Gastroesophageal sphincter (tissue), 4 donors: ENCODE data around the gene MARK3. TPM values are rescaled to one million over a fixed set of nuclear protein-coding genes. Genes with fewer than 3 reads are reported as not detected.

Experiments used
- ATAC-seq: fragments of 150-250 bp; one replicate; pipeline ENCODE4 v1.9.1; 2016; ENCODE audit warnings: mild to moderate bottlenecking, moderate library complexity
- H3K27ac ChIP-seq, 4 donors: fragments of 200-600 bp; sonication (generic) in 3 of 4; 1 replicate in 3 of 4; 2 replicates in 1 of 4; pipeline ENCODE4 v1.5.1; 2016 to 2019
- H3K27me3 ChIP-seq: fragments of 200-600 bp; sonication (generic); one replicate; pipeline ENCODE4 v1.5.1; 2019
- H3K36me3 ChIP-seq, 2 donors: fragments of 200-600 bp; sonication (generic); one replicate each; pipeline ENCODE4 v1.5.1; 2019; ENCODE audit warnings: control low read depth in 1 of 2
- H3K4me1 ChIP-seq, 3 donors: fragments of 200-600 bp; sonication (generic); 1 replicate in 2 of 3; 2 replicates in 1 of 3; pipeline ENCODE4 v1.5.1; 2016 to 2019; ENCODE audit warnings: control low read depth in 2 of 3
- H3K4me3 ChIP-seq, 2 donors: fragments of 200-600 bp; sonication (generic); one replicate each; pipeline ENCODE4 v1.5.1; 2019; ENCODE audit warnings: mild to moderate bottlenecking in 1 of 2, moderate library complexity in 1 of 2
- H3K9me3 ChIP-seq, 3 donors: fragments of 200-600 bp; sonication (generic); one replicate each; pipeline ENCODE4 v1.5.1; 2017 to 2019; ENCODE audit warnings: control low read depth in 2 of 3
- EP300 ChIP-seq: sonication (generic); formaldehyde crosslinking; IDR thresholded peaks from one replicate; pipeline ENCODE4 v1.6.1; 2017; ENCODE audit warnings: antibody characterized with exemption, mild to moderate bottlenecking
- POLR2A ChIP-seq, 2 donors: fragments of 450-650 bp; IDR thresholded peaks; one replicate each; pipeline ENCODE4 v1.6.1; 2017; ENCODE audit warnings: antibody characterized with exemption in 2 of 2, mild to moderate bottlenecking in 2 of 2, moderate library complexity in 1 of 2
- POLR2AphosphoS5 ChIP-seq: sonication (generic); formaldehyde crosslinking; IDR thresholded peaks from one replicate; pipeline ENCODE4 v1.6.1; 2017; ENCODE audit warnings: antibody characterized with exemption
- WGBS, 2 donors: methylation state at CpG; one replicate each; pipeline ENCODE4 v1.1.5; 2018; ENCODE audit warnings: low coverage in 1 of 2; 5-methylcytosine and 5-hydroxymethylcytosine counted together
- total RNA-seq, 4 donors: library from RNA; depleted of rRNA; stranded (reverse); fragments of >200 nt; gene quantifications; one replicate each; pipeline ENCODE4 v1.1.0, GENCODE V29; 2016
- TF ChIP-seq, protein P1 (sequence below), 4 experiments: fragments of 200-600 bp in 2 of 4; fragments of 450-650 bp in 2 of 4; sonication (generic) in 1 of 4; IDR thresholded peaks; one replicate each; pipeline ENCODE4 v1.5.1; 2017 to 2019; ENCODE audit warnings: antibody characterized with exemption in 4 of 4, mild to moderate bottlenecking in 2 of 4, moderate library complexity in 2 of 4

Gene MARK3
- 100 to 1,000 TPM in 1 of 4 donors, 10 to 100 TPM in 3; 65.1 to 127 (median 70.4) TPM for total RNA-seq

DNA sequence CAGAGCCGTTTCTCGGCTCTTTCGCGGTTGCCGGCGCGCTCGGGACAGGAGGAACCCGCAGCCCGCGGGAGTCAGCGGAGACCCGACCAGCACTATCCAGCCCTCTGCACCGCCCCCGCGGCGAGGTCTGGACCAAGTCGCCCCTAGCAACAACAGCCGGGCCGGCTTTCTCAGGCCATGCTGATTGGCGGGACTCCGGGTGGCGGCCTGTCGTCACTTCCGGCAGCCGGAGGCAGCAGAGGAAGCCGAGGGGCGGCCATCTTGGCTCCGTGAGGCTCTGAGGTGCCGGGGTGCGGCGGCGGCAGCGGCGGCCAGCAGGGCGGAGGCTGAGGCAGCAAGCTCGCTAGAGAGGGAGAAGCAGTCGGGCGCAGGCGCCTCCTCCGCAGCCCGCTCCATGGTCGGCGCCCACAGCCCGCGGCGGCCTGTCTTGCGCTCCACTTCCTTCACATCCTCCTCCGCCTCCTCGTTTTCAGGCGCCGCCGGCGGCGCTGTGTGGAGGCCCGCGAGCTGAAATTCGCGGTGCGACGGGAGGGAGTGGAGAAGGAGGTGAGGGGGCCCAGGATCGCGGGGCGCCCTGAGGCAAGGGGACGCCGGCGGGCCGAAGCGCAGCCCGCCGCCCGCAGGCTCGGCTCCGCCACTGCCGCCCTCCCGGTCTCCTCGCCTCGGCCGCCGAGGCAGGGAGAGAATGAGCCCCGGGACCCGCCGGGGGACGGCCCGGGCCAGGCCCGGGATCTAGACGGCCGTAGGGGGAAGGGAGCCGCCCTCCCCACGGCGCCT lies at the start of gene MARK3:
TSS of gene MARK3 (plus strand) at position 264 of the 777 bp plus-strand sequence. CDS start 615 bp downstream, outside the sequence.
- no peaks in the 10 kb centered on the region for H3K27me3 ChIP-seq
- WGBS, 2 donors, result 0% methylated on average over 14 of the region's 91 CpGs; no CpG with 5 or more reads in 1 of the 2 donors
- no peaks in the 10 kb centered on the region for H3K9me3 ChIP-seq
- peak within 1 kb of the TSS; percentile 92 to 100 (median 98) for H3K27ac ChIP-seq
- H3K4me1 ChIP-seq, result peaks cover 0 to 36% (median 21%) of the 10 kb centered on the region in 3 donors
- peak; percentile 99 for ATAC-seq
- no peaks in the 10 kb centered on the region for H3K36me3 ChIP-seq
- TF ChIP-seq EP300 (no peak), POLR2AphosphoS5 (peak; percentile 93), POLR2A (IDR thresholded peaks at IDR 0.05) (peak; percentile 86 to 93)
- TF ChIP-seq, protein P1, sequence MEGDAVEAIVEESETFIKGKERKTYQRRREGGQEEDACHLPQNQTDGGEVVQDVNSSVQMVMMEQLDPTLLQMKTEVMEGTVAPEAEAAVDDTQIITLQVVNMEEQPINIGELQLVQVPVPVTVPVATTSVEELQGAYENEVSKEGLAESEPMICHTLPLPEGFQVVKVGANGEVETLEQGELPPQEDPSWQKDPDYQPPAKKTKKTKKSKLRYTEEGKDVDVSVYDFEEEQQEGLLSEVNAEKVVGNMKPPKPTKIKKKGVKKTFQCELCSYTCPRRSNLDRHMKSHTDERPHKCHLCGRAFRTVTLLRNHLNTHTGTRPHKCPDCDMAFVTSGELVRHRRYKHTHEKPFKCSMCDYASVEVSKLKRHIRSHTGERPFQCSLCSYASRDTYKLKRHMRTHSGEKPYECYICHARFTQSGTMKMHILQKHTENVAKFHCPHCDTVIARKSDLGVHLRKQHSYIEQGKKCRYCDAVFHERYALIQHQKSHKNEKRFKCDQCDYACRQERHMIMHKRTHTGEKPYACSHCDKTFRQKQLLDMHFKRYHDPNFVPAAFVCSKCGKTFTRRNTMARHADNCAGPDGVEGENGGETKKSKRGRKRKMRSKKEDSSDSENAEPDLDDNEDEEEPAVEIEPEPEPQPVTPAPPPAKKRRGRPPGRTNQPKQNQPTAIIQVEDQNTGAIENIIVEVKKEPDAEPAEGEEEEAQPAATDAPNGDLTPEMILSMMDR (IDR thresholded peaks at IDR 0.05), result peak in 3 of 4 experiments; percentile 33 to 42 (median 36)
- peak within 1 kb of the TSS; percentile 80 to 91 for H3K4me3 ChIP-seq

GRCh38 chr14:103336191-103336590 lies 49.0 kb upstream of the MARK3 start:
- 91 to 92% methylated on average over 4 to 8 of the region's 14 CpGs for WGBS, 2 donors
- Histone ChIP-seq H3K4me3 (peak overlapping the region in 1 of 2 donors; percentile 78), H3K36me3 (peaks cover 31 to 58% of the 10 kb centered on the region in 2 donors), H3K27ac (peak overlapping the region in 2 of 4 donors; percentile 3 to 96), H3K4me1 (peaks cover 6 to 67% (median 16%) of the 10 kb centered on the region in 3 donors), H3K9me3 (no peaks in the 10 kb centered on the region), H3K27me3 (no peaks in the 10 kb centered on the region)
- TF ChIP-seq POLR2A (IDR thresholded peaks at IDR 0.05), result no peak
- no peak for TF ChIP-seq EP300
- ATAC-seq, result no peak

DNA sequence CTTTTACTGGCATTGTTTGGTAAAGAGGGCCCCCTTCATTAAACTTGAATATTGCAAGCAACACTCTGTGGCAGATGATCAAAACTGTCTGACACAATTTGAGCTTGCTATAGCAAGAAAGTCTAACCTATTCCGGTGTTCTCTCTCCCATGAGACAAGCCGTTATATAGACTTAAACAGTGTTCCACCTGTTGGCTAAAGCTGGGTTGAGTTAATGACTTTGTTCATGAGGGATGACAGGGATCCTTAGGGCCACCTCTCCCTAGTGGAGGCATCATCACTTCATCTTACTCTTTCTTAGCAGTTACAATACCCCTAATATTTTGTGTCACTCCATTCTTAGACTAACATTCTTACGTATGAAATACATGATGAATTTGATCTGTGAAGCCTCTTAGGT lies 47.4 kb upstream of the MARK3 start:
- no peak for ATAC-seq
- TF ChIP-seq EP300 (no peak), POLR2A (IDR thresholded peaks at IDR 0.05) (no peak), POLR2AphosphoS5 (no peak)
- TF ChIP-seq, protein P1 (IDR thresholded peaks at IDR 0.05), result no peak
- WGBS, 2 donors, result 75% methylated on average over 3 of the region's 3 CpGs; no CpG with 5 or more reads in 1 of the 2 donors
- no peak overlapping the region for H3K4me3 ChIP-seq
- H3K9me3 ChIP-seq, result no peaks in the 10 kb centered on the region
- peaks cover 43 to 74% of the 10 kb centered on the region in 2 donors for H3K36me3 ChIP-seq
- H3K27ac ChIP-seq, result peak overlapping the region in 1 of 4 donors; percentile 11
- H3K4me1 ChIP-seq, result peaks cover 6 to 65% (median 12%) of the 10 kb centered on the region in 3 donors
- H3K27me3 ChIP-seq, result no peaks in the 10 kb centered on the region

- TF ChIP-seq, protein P1 (IDR thresholded peaks at IDR 0.05), result no peak
- TF ChIP-seq POLR2A (IDR thresholded peaks at IDR 0.05) (no peak), EP300 (no peak), POLR2AphosphoS5 (no peak)
- Histone ChIP-seq H3K27ac (no peak overlapping the region), H3K36me3 (peaks cover 46 to 92% of the 10 kb centered on the region in 2 donors), H3K9me3 (no peaks in the 10 kb centered on the region), H3K4me3 (no peak overlapping the region), H3K27me3 (no peaks in the 10 kb centered on the region), H3K4me1 (peaks cover 6 to 60% (median 12%) of the 10 kb centered on the region in 3 donors)
- WGBS, 2 donors, result 68 to 72% methylated on average over 2 to 6 of the region's 6 CpGs
- no peak for ATAC-seq
Observed at GRCh38 chr14:103339561-103339960, 45.7 kb upstream of the MARK3 start.

DNA sequence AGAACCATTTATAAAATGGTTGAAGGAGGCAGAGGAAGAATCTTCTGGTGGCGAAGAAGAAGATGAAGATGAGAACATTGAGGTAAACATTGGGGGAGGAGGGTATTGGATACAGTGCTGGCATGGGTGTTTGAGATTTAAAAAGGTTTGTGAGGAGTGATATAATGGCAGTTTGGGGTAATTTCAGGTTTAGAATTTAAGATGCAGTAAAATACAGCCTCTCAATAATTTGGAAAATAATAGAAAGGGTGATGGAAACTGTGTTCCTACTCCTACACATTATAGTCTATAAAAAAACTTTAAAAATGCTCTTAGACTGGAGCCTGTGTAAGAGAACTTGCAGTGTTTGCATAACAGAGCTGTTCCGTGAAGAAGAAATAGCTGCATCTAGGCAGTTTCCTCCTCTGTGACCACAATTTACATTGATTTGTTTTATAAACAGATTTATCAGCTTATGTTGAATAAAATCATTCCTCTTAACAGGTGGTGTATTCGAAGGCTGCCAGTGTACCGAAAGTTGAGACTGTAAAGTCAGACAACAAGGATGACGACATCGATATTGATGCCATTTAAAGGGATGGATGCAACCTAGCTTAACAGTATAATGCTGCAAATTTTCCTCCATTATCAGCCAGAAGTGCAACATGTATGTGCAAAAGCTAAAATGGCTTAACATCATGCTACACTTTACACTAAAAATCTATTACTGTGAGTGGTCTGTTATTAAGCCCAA lies 44.6 kb upstream of the MARK3 start:
- Histone ChIP-seq H3K36me3 (peaks cover 46 to 97% of the 10 kb centered on the region in 2 donors), H3K4me3 (no peak overlapping the region), H3K27ac (no peak overlapping the region), H3K9me3 (no peaks in the 10 kb centered on the region), H3K27me3 (no peaks in the 10 kb centered on the region), H3K4me1 (peaks cover 6 to 53% (median 8%) of the 10 kb centered on the region in 3 donors)
- TF ChIP-seq, protein P1 (IDR thresholded peaks at IDR 0.05), result no peak
- TF ChIP-seq POLR2AphosphoS5, result no peak
- TF ChIP-seq POLR2A (IDR thresholded peaks at IDR 0.05), result no peak
- TF ChIP-seq EP300, result no peak
- 69 to 72% methylated on average over 6 of the region's 6 CpGs for WGBS, 2 donors
- ATAC-seq, result no peak
